AG20443 (cell line): ENCODE data around the gene PARP15.
"Not testable (repeated sequence)": the region's sequence is repeated elsewhere in the genome, so short reads cannot be mapped to it uniquely, and the experiment has no call there.

ENCODE experiments used
- DNase-seq: peaks from one replicate; pipeline ENCODE4 v3.0.0; 2012; ENCODE audit warnings: low spot score, mixed read lengths

Gene PARP15

DNA sequence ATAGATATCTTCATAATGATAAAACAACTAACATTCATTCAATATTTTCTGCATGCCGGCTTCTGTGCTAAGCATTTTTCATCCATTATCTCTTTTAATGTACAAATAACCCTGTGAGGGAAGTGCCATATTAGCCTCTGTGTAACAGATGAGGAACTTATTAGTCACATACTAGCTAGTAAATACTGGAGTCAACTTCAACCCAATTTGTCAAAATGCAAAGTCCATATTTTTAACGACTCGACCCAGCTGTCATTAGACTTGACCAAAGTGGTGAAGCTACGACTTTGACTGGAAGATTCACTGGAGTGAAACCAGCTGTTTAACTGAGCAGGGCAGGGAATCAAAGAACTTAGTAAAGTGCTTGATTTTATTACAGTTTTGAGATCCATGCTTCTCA lies 41.6 kb downstream of the PARP15 start:
- DNase-seq: no peak

- no peak for DNase-seq
Observed at GRCh38 chr3:122620399-122620798, 42.9 kb downstream of the PARP15 start.

DNA sequence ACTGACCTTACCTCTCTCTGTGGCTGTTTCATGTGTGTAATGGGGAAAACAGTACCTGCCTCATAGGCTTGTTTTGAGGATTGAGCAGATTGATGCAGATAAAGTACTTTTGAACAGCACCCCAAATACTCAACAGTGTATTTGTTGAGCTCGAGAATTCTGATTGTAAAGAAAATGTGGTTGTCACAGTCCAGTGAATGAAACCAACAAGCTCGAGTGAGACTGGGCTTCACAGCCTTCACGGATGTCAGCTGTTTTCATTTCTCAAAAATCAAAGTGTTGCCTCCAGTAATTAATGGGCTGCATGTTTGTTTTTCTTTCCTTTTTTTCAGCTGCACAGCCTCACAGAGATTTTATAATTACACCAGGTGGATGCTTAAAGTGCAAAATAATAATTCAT lies 43.7 kb downstream of the PARP15 start:
- no peak for DNase-seq

DNA sequence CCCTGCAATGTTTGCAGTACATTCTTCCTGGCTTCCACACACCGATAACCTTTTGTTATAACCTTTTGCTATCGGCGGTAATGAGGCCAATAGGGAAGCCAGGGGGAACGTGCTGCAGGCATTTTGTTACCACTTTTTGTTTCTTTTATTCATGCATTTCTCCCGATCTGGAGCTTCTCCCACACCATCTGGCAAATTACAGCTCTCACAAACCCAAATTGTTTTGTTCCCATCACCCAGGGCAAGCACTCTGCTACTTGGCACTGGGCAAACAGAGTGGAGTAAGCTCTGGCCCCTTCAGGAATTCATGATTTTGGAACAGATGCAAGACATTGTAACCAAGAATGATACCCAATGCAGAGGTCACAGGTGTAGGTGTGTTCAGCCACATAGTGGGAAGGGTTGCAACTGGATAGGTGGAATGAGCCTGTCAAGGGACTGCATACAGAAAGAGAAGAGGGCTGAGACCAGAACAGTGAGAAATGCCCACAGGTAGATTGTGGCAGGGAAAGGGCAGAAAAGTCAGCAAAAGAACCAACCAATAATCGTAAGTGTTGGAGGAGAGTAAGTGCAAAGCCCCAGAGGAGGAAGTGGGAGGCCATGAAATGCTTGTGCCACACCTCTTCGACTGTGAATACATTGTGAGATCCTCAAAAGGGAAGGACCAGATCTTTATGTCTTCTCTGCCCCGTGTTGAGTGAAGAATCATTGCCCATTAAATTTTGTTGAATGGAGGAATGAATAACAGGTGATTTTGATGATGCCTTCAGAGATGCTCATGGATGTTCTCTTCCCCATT lies 45.8 kb downstream of the PARP15 start:
- no peak for DNase-seq

GRCh38 chr3:122626515-122627180 lies 49.2 kb downstream of the PARP15 start:
- DNase-seq: no peak

DNA sequence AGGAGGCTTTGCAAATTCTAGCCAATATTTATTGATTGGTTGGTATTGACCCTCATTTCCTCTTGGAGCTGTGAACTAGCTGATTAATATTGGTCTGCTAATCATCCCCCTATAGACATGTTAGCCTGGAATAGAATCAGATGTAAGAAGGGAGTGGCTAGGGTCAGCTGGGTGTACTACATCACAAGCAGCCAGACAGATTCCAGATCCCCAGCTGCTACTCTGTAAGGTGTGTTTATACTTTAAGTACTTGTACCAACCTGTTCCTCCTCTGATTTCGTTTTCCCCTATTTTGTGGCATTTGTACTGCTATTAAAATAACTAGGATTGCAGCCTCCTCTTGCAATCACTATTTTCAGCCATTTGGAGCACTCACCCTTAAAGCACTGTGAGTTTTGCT lies 49.9 kb downstream of the PARP15 start:
- no peak for DNase-seq

- peak; percentile 14 for DNase-seq
Observed at GRCh38 chr3:122628567-122628966, 51.1 kb downstream of the PARP15 start.

DNA sequence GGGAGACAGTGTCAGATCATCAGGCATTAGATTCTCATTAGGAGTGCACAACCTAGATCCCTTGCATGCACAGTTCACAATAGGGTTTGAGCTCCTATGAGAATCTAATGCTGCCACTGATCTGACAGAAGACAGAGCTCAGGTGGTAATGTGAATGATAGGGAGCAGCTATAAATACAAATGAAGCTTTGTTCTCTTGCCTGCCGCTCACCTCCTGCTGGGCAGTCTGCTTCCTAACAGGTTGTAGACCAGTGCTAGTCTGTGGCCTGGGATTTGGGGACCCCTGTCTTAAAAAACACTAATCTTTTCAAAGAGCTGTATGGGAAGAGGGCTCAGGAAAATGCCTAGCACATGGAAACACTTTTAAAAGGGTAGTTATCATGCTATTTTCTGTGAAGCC lies 52.3 kb downstream of the PARP15 start:
- no peak for DNase-seq

- DNase-seq: peak; percentile 16
Observed at GRCh38 chr3:122635789-122636188, 58.3 kb downstream of the PARP15 start.

- DNase-seq: no peak
Observed at GRCh38 chr3:122636697-122637096, 59.2 kb downstream of the PARP15 start.

GRCh38 chr3:122640437-122640999 lies 63.1 kb downstream of the PARP15 start:
- no peak for DNase-seq

DNA sequence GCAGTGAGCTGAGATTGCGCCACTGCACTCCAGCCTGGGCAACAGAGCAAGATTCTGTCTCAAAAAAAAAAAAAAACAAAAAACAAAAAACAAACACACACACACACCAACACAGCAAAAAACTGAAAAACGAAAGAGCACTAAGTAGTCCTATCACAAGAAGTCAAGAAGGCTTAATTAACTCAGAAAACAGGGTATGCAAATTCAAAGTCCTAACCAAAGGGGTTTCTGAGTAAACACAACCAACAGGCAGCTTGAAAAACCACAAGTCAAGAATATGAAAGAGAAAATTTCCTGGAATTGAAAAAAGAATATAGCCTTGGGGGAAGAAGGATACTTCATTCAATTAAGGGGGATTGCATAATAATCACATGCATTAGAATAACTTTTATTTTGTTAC lies 65.5 kb downstream of the PARP15 start:
- no peak for DNase-seq

DNA sequence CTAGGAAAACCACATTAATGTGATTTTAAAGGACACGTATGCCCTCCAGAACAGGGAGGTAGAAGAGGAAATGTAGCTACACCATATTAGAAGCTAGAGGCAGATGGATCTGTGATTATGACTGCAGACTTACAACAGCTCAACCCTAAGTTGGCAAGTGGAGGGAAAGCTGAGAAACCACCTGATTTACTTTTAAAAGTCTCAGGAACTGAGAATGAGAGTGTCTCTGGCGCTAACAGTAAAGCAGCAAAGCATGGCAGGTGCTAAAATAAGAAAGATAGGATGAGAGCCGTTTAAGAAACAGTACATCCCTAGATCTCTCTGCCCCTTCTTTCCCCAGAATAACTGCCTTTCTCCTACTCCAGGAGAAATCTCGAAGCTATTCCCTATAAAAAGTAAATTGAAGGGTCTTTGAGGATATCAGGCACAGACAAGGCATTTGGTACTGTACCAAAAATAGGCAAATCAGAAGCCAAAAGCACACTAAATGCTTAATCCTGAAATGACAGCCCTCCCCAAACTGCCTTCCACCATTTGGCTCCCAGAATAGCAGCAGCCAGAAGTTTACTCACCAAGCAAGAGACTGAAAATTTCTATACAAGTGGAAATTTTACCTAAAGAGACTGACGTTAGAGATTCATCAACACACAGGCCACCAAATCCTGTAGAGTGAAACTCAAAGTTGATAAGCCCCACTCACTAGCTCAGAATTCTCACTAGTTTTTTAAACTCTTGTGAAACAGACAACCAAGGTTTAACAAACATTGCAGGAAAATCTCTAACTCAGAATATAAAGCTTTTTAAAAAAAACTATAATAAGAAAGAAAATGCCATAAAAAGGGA lies 68.9 kb downstream of the PARP15 start:
- DNase-seq: no peak

DNA sequence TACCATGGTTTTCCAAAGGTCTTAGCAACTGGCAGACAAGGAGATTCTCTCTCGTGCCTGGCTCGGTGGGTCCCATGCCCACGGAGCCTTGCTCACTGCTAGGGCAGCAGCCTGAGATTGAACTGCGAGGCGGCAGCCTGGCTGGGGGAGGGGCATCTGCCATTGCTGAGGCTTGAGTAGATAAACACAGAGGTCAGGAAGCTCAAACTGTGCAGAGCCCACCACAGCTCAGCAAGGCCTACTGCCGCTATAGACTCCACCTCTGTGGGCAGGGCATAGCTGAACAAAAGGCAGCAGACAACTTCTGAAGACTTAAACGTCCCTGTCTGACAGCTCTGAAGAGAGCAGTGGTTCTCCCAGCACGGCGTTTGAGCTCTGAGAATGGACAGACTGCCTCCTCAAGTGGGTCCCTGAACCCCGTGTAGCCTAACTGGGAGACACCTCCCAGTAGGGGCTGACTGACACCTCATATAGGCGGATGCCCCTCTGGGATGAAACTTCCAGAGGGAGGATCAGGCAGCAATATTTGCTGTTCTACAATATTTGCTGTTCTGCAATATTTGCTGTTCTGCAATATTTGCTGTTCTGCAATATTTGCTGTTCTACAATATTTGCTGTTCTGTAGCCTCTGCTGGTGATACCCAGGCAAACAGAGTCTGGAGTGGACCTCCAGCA lies 73.9 kb downstream of the PARP15 start:
- DNase-seq: not testable (repeated sequence)

DNA sequence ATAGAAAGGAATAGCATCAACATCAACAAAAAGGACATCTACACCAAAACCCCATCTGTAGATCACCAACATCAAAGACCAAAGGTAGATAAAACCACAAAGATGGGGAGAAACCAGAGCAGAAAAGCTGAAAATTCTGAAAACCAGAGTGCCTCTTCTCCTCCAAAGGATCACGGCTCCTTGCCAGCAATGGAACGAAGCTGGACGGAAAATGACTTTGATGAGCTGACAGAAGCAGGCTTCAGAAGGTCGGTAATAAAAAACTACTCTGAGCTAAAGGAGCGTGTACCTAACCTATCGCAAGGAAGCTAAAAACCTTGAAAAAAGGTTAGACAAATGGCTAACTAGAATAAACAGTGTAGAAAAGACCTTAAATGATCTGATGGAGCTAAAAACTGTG lies 74.5 kb downstream of the PARP15 start:
- not testable (repeated sequence) for DNase-seq

- DNase-seq: not testable (repeated sequence)
Observed at GRCh38 chr3:122658336-122658735, 80.9 kb downstream of the PARP15 start.

- DNase-seq: peak; percentile 13
Observed at GRCh38 chr3:122660297-122660974, 83.0 kb downstream of the PARP15 start.

DNA sequence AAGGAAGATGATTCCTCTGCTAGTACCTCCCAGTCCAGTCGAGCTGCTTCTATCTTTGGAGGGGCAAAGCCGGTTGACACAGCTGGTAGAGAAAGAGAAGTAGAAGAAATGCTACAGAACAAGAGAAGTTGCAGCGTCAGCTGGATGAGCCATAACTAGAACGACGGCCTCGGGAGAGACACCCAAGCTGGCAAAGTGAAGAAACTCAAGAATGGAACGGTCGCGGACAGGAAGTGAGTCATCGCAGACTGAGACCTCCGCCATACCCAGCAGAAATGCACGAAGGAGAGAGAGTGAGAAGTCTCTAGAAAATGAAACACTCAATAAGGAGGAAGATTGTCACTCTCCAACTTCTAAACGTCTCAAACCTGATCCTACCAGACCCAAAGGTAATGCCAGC lies 84.2 kb downstream of the PARP15 start:
- DNase-seq: no peak

- DNase-seq: no peak
Observed at GRCh38 chr3:122662505-122662904, 85.1 kb downstream of the PARP15 start.

DNA sequence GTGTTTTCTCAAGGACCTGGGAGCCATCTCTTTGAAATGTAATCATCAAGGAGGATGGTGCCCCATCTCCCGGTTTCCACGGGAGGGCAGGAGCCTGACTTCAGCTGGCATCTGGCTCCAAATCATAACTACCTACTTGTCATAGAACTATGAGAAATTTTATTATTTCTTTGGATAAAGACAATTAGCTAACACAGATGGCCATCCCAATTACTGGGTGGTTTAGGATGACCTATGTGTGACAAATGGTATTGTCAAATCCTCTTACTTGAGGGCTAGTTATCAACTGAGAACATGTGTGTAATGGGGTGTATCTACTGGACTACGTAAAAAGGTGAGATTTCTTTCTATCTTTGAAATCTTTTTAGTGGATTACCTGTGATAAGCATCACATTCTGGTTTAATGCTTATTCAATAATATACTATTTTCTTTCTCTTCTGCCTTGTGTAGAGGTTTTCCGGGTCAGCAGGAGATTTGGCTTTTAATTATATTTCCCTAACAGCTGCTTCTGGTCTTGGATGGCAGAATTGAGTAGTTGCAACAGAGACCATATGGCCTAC lies 87.9 kb downstream of the PARP15 start:
- no peak for DNase-seq

- DNase-seq: no peak
Observed at GRCh38 chr3:122665881-122666280, 88.4 kb downstream of the PARP15 start.
